Urinary bladder (tissue), 2 donors: ENCODE results near the gene MLLT11. TPM values are rescaled to one million over a fixed set of nuclear protein-coding genes. Genes with fewer than 3 reads are reported as not detected.

ENCODE experiments used
- polyA plus RNA-seq: library from polyadenylated mRNA; stranded (reverse); fragments of 200-250 nt; gene quantifications from one replicate; pipeline ENCODE4 v1.2.3, GENCODE V29; 2013
- small RNA-seq: library from RNA; depleted of rRNA; stranded (forward); fragments of <200 nt; gene quantifications from one replicate; pipeline ENCODE3, GENCODE V24; 2014
- total RNA-seq: library from RNA; depleted of rRNA; stranded (reverse); fragments of >200 nt; gene quantifications from one replicate; pipeline ENCODE4 v1.2.3, GENCODE V29; 2014
- donor health status: healthy.

The MLLT11 gene
- total and polyA plus RNA-seq, 2 donors: 4.8 to 4.9 TPM

Small RNAs within 50 kb of the gene (small RNA-seq; reads per million reads assigned to genes)
- not detected for gene RNU6-884P

Other genes with a start within 250 kb of the MLLT11 start
- 62.9 TPM for gene ARNT, start 183.8 kb upstream of the MLLT11 start, total RNA-seq
- 32.1 TPM for gene ARNT, start 183.8 kb upstream of the MLLT11 start, polyA plus RNA-seq
- gene CTXND2, start 173.3 kb upstream of the MLLT11 start, total RNA-seq: not detected
- not detected for gene CTXND2, start 173.3 kb upstream of the MLLT11 start, polyA plus RNA-seq
- gene SETDB1, start 134.0 kb upstream of the MLLT11 start, total RNA-seq: 47.6 TPM
- 21.0 TPM for gene SETDB1, start 134.0 kb upstream of the MLLT11 start, polyA plus RNA-seq
- gene CERS2, start 85.6 kb upstream of the MLLT11 start, total RNA-seq: 75.1 TPM
- 131 TPM for gene CERS2, start 85.6 kb upstream of the MLLT11 start, polyA plus RNA-seq
- 5.2 TPM for gene ANXA9, start 78.1 kb upstream of the MLLT11 start, total RNA-seq
- 0.95 TPM for gene ANXA9, start 78.1 kb upstream of the MLLT11 start, polyA plus RNA-seq
- gene MINDY1, start 53.5 kb upstream of the MLLT11 start, total RNA-seq: 19.7 TPM
- gene MINDY1, start 53.5 kb upstream of the MLLT11 start, polyA plus RNA-seq: 19.6 TPM
- gene PRUNE1, start 51.9 kb upstream of the MLLT11 start, total RNA-seq: 19.1 TPM
- 23.5 TPM for gene PRUNE1, start 51.9 kb upstream of the MLLT11 start, polyA plus RNA-seq
- 10.9 TPM for gene BNIPL, start 23.8 kb upstream of the MLLT11 start, total RNA-seq
- gene BNIPL, start 23.8 kb upstream of the MLLT11 start, polyA plus RNA-seq: 1.9 TPM
- gene C1orf56, start 12.6 kb upstream of the MLLT11 start, total RNA-seq: 1.4 TPM
- gene C1orf56, start 12.6 kb upstream of the MLLT11 start, polyA plus RNA-seq: 9.4 TPM
- 47.2 TPM for gene CDC42SE1, start 775 bp upstream of the MLLT11 start, total RNA-seq
- 62.1 TPM for gene CDC42SE1, start 775 bp upstream of the MLLT11 start, polyA plus RNA-seq
- 16.9 TPM for gene GABPB2, start 10.4 kb downstream of the MLLT11 start, total RNA-seq
- gene GABPB2, start 10.4 kb downstream of the MLLT11 start, polyA plus RNA-seq: 6.4 TPM
- gene SEMA6C, start 86.2 kb downstream of the MLLT11 start, total RNA-seq: 10.4 TPM
- gene SEMA6C, start 86.2 kb downstream of the MLLT11 start, polyA plus RNA-seq: 13.7 TPM
- 4.0 TPM for gene TNFAIP8L2, start 96.3 kb downstream of the MLLT11 start, total RNA-seq
- 5.4 TPM for gene TNFAIP8L2, start 96.3 kb downstream of the MLLT11 start, polyA plus RNA-seq
- gene LYSMD1, start 105.5 kb downstream of the MLLT11 start, total RNA-seq: 6.8 TPM
- gene LYSMD1, start 105.5 kb downstream of the MLLT11 start, polyA plus RNA-seq: 14.0 TPM
- gene SCNM1, start 105.7 kb downstream of the MLLT11 start, total RNA-seq: 22.4 TPM
- 49.5 TPM for gene SCNM1, start 105.7 kb downstream of the MLLT11 start, polyA plus RNA-seq
- 2.3 TPM for gene TMOD4, start 115.6 kb downstream of the MLLT11 start, total RNA-seq
- gene TMOD4, start 115.6 kb downstream of the MLLT11 start, polyA plus RNA-seq: 0.76 TPM
- gene VPS72, start 129.8 kb downstream of the MLLT11 start, total RNA-seq: 32.1 TPM
- 44.4 TPM for gene VPS72, start 129.8 kb downstream of the MLLT11 start, polyA plus RNA-seq
- gene PIP5K1A, start 138.2 kb downstream of the MLLT11 start, total RNA-seq: 77.0 TPM
- 22.1 TPM for gene PIP5K1A, start 138.2 kb downstream of the MLLT11 start, polyA plus RNA-seq
- 77.2 TPM for gene PSMD4, start 194.3 kb downstream of the MLLT11 start, total RNA-seq
- gene PSMD4, start 194.3 kb downstream of the MLLT11 start, polyA plus RNA-seq: 191 TPM
- 8.1 TPM for gene ZNF687, start 221.9 kb downstream of the MLLT11 start, total RNA-seq
- 15.9 TPM for gene ZNF687, start 221.9 kb downstream of the MLLT11 start, polyA plus RNA-seq